ENCODE data around the gene CYP4F22.

GRCh38 chr19:15464394-15465385 lies 43.6 kb upstream of the CYP4F22 start, which contains the start of gene RASAL3:
- TF ChIP-seq CTCF (IDR thresholded peaks at IDR 0.05) (no peak), ZFX (IDR thresholded peaks at IDR 0.05; ENCODE audit: borderline replicate concordance) (no peak)
